GM12873 (cell line): ENCODE measurements around the gene RNASET2.

Experiments used
- CTCF ChIP-seq: IDR thresholded peaks from 2 replicates; pipeline ENCODE4 v1.5.1; 2012; ENCODE audit warnings: low read depth, mild to moderate bottlenecking, moderate library complexity, low read length, control low read depth; ENCODE audit not compliant: insufficient read depth; ENCODE audit errors: missing control alignments

Gene RNASET2

GRCh38 chr6:166956444-166957086, at the start of gene RNASET2:
Gene RNASET2, minus strand, starts transcription at chr6:166956550. Its CDS starts 368 bp downstream, at chr6:166956182.
- TF ChIP-seq CTCF: no peak

GRCh38 chr6:167005350-167006159, 49.2 kb upstream of the RNASET2 start:
- no peak for TF ChIP-seq CTCF

GRCh38 chr6:167000759-167001158, 44.4 kb upstream of the RNASET2 start:
- no peak for TF ChIP-seq CTCF

GRCh38 chr6:166999884-167000253, 43.5 kb upstream of the RNASET2 start:
- TF ChIP-seq CTCF: no peak

- no peak for TF ChIP-seq CTCF
These were observed 43.0 kb upstream of the RNASET2 start, which contains the start of gene CEP43 for GRCh38 chr6:166999145-166999883. Gene CEP43, plus strand, starts transcription at chr6:166999397. Its CDS starts 16 bp downstream, at chr6:166999413.

- no peak for TF ChIP-seq CTCF
These were observed 42.1 kb upstream of the RNASET2 start for GRCh38 chr6:166998256-166999144.
